RCC 7860 (cell line): Measurements from ENCODE around the gene KCND3.
"Not testable (repeated sequence)": the region's sequence is repeated elsewhere in the genome, so short reads cannot be mapped to it uniquely, and the experiment has no call there.

Experiments used
- DNase-seq: peaks from one replicate; pipeline ENCODE4 v3.0.0-alpha.2; 2015; ENCODE audit warnings: low spot score
- FAIRE-seq: peaks from 2 replicates; lab custom pipeline; 2012; peaks lifted over from hg19 to GRCh38; lab: Jason Lieb, UNC

Gene KCND3

GRCh38 chr1:111819566-111820263, 169.8 kb downstream of the KCND3 start:
- FAIRE-seq: no peak
- no peak for DNase-seq

- FAIRE-seq: no peak
- DNase-seq: no peak
Measured at GRCh38 chr1:111818546-111818945, 170.9 kb downstream of the KCND3 start.

GRCh38 chr1:111818081-111818480, 171.4 kb downstream of the KCND3 start:
- DNase-seq (no peak), FAIRE-seq (no peak)

DNA sequence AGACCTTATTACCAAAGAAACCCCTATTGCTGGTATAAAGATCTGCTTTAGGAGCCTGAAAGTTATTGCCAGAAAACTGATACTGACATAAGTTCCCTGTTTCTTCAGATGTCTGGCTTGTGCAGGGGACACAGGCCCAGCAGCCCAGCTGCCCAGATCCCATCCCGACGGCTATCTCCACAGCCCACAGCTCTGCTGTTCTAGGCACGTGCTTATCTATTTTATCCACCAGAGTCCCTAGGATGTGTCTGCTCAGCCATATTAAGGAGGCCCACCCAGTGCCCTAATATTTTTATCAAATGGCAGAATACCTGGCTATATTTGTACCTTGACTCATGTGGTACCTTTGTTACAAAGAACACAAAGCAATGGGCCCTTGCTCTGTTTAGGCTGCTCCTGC, 174.8 kb downstream of the KCND3 start:
- DNase-seq (no peak), FAIRE-seq (no peak)

DNA sequence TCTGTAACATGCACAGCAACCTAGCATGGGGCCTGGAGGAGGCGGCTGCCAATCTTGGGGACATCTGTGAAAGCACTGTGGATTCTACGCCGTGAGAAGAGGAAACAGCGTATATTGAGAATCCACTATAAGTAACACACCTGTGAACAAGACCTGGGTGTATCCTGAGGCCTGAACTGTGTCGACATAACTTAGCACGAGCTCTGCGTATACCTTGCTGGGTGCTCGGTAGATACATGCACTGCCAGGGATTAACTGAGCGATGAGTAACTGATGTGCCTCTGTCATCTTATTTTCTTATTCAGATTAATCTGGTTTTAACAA, 175.2 kb downstream of the KCND3 start:
- FAIRE-seq (no peak), DNase-seq (no peak)

DNA sequence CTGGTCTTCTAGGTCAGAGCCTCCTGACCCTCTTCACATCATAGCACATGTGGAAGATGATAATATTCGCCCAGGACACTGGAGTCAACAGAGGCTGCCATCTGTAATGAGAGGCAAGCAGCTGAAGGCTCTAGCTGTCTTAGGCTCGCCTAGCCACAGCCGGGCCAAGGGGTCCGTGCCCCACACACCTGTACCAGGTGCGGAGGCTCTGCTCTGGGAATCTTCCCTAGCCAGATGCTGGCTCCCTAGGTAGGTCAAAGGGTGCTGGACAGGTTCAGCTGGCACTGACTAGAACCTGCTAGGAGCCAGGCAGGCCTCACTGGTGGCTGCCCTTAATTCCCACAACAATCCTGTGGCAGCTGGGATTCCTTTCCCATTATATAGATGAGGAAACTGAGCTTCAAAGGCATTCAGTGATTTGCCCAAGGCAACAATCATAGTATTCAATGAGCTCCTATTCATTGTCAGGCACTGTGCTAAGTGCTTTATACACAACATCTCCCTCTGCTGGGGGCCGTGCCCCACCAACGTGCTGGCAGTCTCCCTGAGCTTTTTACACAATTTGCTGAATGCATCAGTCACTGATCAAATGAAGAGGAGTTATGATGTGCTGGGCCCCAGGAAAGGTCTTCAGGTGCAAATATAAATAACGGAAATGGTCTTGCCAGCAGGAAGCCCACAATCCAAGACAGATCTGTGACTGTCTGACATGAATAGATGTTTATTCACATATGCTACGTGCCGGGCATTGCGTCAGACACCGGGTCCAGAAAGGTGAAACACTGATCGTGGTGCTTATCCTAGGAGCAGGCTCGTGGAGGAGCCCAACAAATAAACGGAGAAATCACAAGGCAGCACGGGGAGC, 175.8 kb downstream of the KCND3 start:
- no peak for DNase-seq

GRCh38 chr1:111812306-111812705, 177.2 kb downstream of the KCND3 start:
- no peak for DNase-seq
- no peak for FAIRE-seq

More for the DNA sequence above, 175.8 kb downstream of the KCND3 start:
- FAIRE-seq: no peak

DNA sequence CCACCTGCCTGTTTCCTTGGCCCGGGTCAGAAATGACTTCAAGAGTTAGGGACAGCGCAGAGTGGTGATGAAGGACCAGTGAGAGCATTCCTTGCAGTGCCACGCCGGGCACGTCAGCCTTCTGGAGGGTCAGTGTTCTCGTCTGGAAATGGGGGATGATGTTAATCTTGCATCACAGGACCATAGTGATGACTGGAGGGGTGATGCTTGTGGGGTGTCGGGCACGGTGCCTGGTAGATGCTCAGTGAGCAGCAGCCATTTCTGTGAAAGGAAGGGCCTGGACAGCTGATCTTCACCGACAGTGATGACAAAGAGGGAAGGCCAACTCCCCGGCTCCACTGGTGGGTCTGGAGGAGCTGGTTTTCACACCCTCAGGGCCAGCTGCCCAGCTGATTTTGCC, 177.6 kb downstream of the KCND3 start:
- FAIRE-seq (no peak), DNase-seq (no peak)

GRCh38 chr1:111805251-111805650, 184.2 kb downstream of the KCND3 start:
- FAIRE-seq (no peak), DNase-seq (no peak)

DNA sequence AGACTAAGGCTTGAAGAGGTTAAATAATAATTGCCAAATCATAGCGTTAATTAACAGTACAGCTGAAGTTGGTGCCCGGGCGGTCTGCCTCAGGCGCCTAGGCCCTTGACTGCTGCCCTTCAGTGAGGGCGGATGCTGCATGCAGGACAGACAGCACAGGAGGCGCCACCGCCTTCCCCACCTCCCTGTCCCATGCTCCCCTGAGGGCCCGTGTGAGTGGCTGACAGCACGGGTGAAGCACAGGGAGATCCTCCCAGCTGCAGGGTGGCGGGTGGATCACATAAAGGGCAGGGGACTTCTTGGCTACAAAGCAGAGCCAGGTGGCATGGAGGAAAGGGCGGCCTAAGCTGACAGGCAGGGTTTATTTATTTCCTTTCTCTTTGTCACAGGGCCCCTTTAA, 184.7 kb downstream of the KCND3 start:
- FAIRE-seq (no peak), DNase-seq (no peak)

DNA sequence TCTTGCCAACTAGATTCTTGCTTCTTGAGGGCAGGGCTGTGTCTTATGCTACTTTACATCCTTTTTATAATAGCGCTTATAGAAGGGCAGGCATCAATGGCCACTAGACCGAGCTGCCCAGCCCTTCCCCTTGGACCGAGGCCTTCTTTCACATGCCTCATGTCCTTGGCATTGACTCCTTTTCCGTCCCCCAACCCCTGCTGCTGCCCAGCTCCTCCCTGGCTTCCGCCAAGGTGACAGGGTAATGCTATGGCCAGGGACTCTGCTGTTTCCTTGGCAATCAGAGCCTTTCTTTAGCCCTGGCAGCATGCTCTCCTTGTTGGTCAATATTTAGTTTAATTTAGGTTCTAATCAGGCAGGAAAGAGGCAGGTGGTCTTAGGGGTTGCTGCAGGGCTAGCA, 185.5 kb downstream of the KCND3 start:
- DNase-seq (no peak), FAIRE-seq (no peak)

- FAIRE-seq (no peak), DNase-seq (no peak)
Measured at GRCh38 chr1:111802984-111803383, 186.5 kb downstream of the KCND3 start.

DNA sequence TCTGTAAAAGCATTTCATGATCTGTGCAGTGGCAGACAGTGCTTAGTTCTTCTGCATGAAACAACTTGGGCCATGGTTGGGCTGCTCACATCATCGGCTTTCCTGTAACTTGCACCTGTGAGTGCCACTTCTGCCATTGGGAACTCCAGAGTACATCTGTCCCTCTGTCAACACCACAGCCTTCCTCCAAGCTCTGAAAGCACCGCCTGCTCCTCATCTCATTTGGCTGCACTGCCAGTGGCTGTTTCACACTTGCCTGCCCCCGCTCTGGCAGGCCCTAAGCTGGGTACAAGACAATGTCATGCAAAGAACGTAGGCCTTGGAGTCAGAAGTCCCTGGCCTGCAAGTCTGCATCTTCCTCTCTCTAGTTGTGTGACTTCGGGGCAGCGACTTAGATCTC, 187.4 kb downstream of the KCND3 start:
- no peak for FAIRE-seq
- no peak for DNase-seq

- no peak for FAIRE-seq
- DNase-seq: no peak
Measured at GRCh38 chr1:111801071-111801850, 188.2 kb downstream of the KCND3 start.

DNA sequence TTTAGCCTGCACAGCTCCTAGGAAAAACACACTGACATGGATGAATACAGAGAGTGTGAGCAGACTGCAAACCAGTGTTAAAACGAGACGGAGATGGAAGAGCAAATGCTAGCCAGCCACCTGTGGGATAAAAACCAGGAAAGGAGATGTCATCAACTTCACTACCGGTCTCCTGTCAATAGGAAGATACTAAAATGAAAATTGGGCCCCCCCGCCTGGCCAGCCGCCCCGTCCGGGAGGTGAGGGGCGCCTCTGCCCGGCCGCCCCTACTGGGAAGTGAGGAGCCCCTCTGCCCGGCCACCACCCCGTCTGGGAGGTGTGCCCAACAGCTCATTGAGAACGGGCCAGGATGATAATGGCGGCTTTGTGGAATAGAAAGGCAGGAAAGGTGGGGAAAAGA, 189.7 kb downstream of the KCND3 start:
- DNase-seq, FAIRE-seq: not testable (repeated sequence)

GRCh38 chr1:111798580-111798979, 190.9 kb downstream of the KCND3 start:
- no peak for FAIRE-seq
- DNase-seq: no peak

DNA sequence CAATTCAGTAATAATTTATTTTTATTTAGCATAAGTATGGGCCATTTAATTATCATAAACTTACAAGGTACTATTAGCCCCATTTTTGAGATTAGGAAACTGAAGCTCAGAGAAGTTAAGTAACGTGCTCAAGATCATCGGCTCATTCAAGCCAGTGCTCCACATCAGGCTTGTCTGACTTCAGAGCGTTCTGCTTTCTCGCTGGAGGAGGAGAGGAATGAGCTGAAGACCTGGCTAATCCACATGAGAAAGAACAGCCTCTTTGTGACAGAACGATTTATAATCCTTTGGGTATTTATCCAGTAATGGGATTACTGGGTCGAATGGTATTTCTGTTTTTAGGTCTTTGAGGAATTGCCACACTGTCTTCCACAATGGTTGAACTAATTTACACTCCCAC, 194.1 kb downstream of the KCND3 start:
- DNase-seq (no peak), FAIRE-seq (no peak)

- FAIRE-seq: no peak
Measured at GRCh38 chr1:111793923-111794322, 195.5 kb downstream of the KCND3 start.

GRCh38 chr1:111792249-111792648, 197.2 kb downstream of the KCND3 start:
- DNase-seq (no peak), FAIRE-seq (no peak)

More at GRCh38 chr1:111793923-111794322, 195.5 kb downstream of the KCND3 start:
- DNase-seq: no peak

DNA sequence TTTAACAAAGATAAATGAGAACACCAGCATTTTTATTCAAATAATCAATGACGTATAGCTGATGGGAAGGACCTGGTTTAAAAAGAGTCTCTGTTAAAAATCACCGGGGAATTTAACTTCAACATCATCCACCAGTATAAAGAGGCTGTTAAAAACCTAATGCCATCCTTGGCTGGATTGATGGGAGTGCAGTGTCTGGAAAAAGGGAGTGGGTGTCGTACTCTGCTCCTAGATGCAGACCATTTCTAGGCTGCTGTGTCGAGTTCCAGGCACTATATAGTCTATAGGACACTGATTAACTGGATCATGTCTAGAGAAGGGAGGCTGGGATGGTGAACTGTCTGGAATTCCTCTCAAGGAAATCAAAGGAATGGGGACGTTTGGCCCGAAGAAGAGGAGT, 197.7 kb downstream of the KCND3 start:
- FAIRE-seq (no peak), DNase-seq (no peak)

DNA sequence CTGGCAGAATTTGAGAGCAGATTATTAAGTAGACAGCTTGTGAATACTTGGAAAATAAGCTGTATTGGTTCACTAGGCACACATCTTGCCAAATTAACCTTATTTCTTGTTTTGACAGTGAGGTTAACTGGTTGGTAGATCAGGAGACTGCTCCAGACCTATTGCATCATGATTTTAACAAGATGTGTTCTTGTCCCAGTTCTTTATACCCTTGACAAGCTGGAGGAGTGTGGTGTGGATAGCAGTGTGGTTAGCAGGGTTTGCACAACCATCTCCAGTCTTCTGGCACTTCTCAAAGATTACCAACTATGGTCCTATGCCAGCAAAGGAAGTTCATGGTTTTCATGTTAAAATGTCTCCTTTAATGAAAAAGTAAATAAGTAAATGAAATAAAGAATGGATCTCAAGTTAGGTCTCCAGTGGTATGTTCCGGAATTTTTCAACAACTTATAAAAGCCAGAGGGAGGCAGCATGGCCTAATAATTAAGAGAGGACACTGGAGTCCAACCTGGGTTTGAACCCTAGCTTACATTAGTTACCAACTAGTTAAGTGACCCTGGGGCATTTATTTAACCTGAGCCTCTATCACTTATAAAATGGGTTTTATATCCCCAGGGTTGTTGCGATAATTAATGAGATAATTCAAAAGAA, 199.7 kb downstream of the KCND3 start:
- DNase-seq (no peak), FAIRE-seq (no peak)
